Measurements from ENCODE around the gene SMARCAL1. TPM values are rescaled to one million over a fixed set of nuclear protein-coding genes. Genes with fewer than 3 reads are reported as not detected.

Gene SMARCAL1
- polyA plus RNA-seq, 1 of the 3 experiments (the other 2 are of a cell fraction) = 27.0 TPM

- no peak overlapping the region for H3K9ac ChIP-seq
- no peaks in the 10 kb centered on the region for H3K9me3 ChIP-seq
- H3K4me1 ChIP-seq (ENCODE audit: control insufficient read depth in 1 of 2, insufficient read depth in 2 of 2, low read depth in 1 of 2, low read length in 1 of 2) = no peaks in the 10 kb centered on the region; a peak in 1 of 4 replicates
- no peaks in the 10 kb centered on the region for H3K27me3 ChIP-seq (ENCODE audit: insufficient read depth)
- H3F3A ChIP-seq (replicated peaks; ENCODE audit: insufficient read depth) = peaks cover 14% of the 10 kb centered on the region
- CTCF ChIA-PET = no interaction called here
- H3K4me2 ChIP-seq = no peak overlapping the region
- peaks cover 71 to 78% of the 10 kb centered on the region in 2 experiments for H3K36me3 ChIP-seq (replicated peaks in 1 of 2; ENCODE audit: control insufficient read depth in 1 of 2, insufficient read depth in 2 of 2, low read length in 1 of 2)
- TF ChIP-seq EZH2phosphoT487 (IDR thresholded peaks at IDR 0.05; ENCODE audit: borderline replicate concordance, low read depth) = no peak
- TF ChIP-seq ELF1 (IDR thresholded peaks at IDR 0.05) = no peak
- TF ChIP-seq REST (IDR thresholded peaks at IDR 0.05; ENCODE audit: low read depth, low read length) = no peak
- TF ChIP-seq NFIC (IDR thresholded peaks at IDR 0.05; ENCODE audit: borderline replicate concordance) = no peak
- no peak for TF ChIP-seq CTCF (IDR thresholded peaks at IDR 0.05)
- TF ChIP-seq GATA2 (CRISPR knock-in tag; IDR thresholded peaks at IDR 0.05) = no peak
- H3K9me2 ChIP-seq = no peaks in the 10 kb centered on the region
- no peaks in the 10 kb centered on the region for H4K20me1 ChIP-seq (ENCODE audit: insufficient read depth)
- H3K4me3 ChIP-seq (ENCODE audit: low read depth in 2 of 2, low read length in 1 of 2) = no peak overlapping the region
- POLR2A ChIA-PET = interaction anchor here (0.5 kb wide), 1 partner anchor 15 kb away, joined by 5 read pairs; no protein-coding TSS in a partner anchor
- H2AFZ ChIP-seq (ENCODE audit: low read depth) = no peak overlapping the region
- H3K79me2 ChIP-seq (ENCODE audit: insufficient read depth) = no peaks in the 10 kb centered on the region
- DNase-seq = no peak
- H3K27ac ChIP-seq (ENCODE audit: low read depth in 2 of 2, low read length in 1 of 2) = no peak overlapping the region
Observed at GRCh38 chr2:216450346-216450745, 38.1 kb downstream of the SMARCAL1 start.

- Histone ChIP-seq H3K9me2 (no peaks in the 10 kb centered on the region), H3K9me3 (no peaks in the 10 kb centered on the region), H3K27ac (ENCODE audit: low read depth in 2 of 2, low read length in 1 of 2) (no peak overlapping the region), H4K20me1 (ENCODE audit: insufficient read depth) (no peaks in the 10 kb centered on the region), H3K36me3 (replicated peaks in 1 of 2; ENCODE audit: control insufficient read depth in 1 of 2, insufficient read depth in 2 of 2, low read length in 1 of 2) (peaks cover 70 to 78% of the 10 kb centered on the region in 2 experiments), H3K79me2 (ENCODE audit: insufficient read depth) (no peaks in the 10 kb centered on the region), H3K4me2 (no peak overlapping the region), H3F3A (replicated peaks; ENCODE audit: insufficient read depth) (peaks cover 9% of the 10 kb centered on the region), H2AFZ (ENCODE audit: low read depth) (no peak overlapping the region), H3K4me1 (ENCODE audit: control insufficient read depth in 1 of 2, insufficient read depth in 2 of 2, low read depth in 1 of 2, low read length in 1 of 2) (no peaks in the 10 kb centered on the region), H3K9ac (no peak overlapping the region), H3K27me3 (ENCODE audit: insufficient read depth) (no peaks in the 10 kb centered on the region), H3K4me3 (ENCODE audit: low read depth in 2 of 2, low read length in 1 of 2) (no peak overlapping the region)
- 80% methylated on average over 1 of the region's 7 CpGs for WGBS (ENCODE audit: low lambda C conversion rate)
- no peak for DNase-seq
- ChIA-PET CTCF (no interaction called here), POLR2A (interaction anchor here (0.5 kb wide), 1 partner anchor 15 kb away, joined by 5 read pairs; no protein-coding TSS in a partner anchor)
- TF ChIP-seq CTCF (IDR thresholded peaks at IDR 0.05) = no peak
- TF ChIP-seq RCOR1 (IDR thresholded peaks at IDR 0.05; ENCODE audit: low read length) = no peak
- TF ChIP-seq RXRA (IDR thresholded peaks at IDR 0.05; ENCODE audit: borderline replicate concordance, low read depth) = no peak
- TF ChIP-seq TCF12 (IDR thresholded peaks at IDR 0.05) = no peak
- no peak for TF ChIP-seq MAX (IDR thresholded peaks at IDR 0.05; ENCODE audit: low read depth)
- no peak for TF ChIP-seq FOXM1 (IDR thresholded peaks at IDR 0.05; ENCODE audit: low read depth)
- TF ChIP-seq ZBTB33 (IDR thresholded peaks at IDR 0.05; ENCODE audit: borderline replicate concordance, low read depth) = no peak
- TF ChIP-seq IRF3 (IDR thresholded peaks at IDR 0.05; ENCODE audit: low read depth, low read length) = no peak
- TF ChIP-seq USF1 (IDR thresholded peaks at IDR 0.05; ENCODE audit: borderline replicate concordance, low read depth) = no peak
Observed at GRCh38 chr2:216450784-216451183, 38.5 kb downstream of the SMARCAL1 start.

All from SK-N-SH (cell line).